HG02870 (cell line): Measurements from ENCODE around the gene REM2.
"Not testable (repeated sequence)": the region's sequence is repeated elsewhere in the genome, so short reads cannot be mapped to it uniquely, and the experiment has no call there.

Experiments used
- ATAC-seq: cut with Tn5 transposase; IDR thresholded peaks from one replicate; pipeline ENCODE4 v1.9.1; 2021; ENCODE audit warnings: mild to moderate bottlenecking, moderate library complexity; ENCODE audit not compliant: unreplicated experiment

The REM2 gene

GRCh38 chr14:22893706-22894105 is 10.7 kb downstream of the REM2 start:
- ATAC-seq: no peak

GRCh38 chr14:22895402-22895801 is 12.4 kb downstream of the REM2 start:
- ATAC-seq: no peak

- ATAC-seq: no peak
Observed at GRCh38 chr14:22896356-22896755, 13.3 kb downstream of the REM2 start.

- no peak for ATAC-seq
Observed at GRCh38 chr14:22896760-22897159, 13.7 kb downstream of the REM2 start.

GRCh38 chr14:22897357-22897756 is 14.3 kb downstream of the REM2 start:
- ATAC-seq: no peak

GRCh38 chr14:22898302-22899090 is 15.5 kb downstream of the REM2 start:
- ATAC-seq: no peak

- ATAC-seq: peak; percentile 58
Observed at GRCh38 chr14:22900081-22900799, 17.2 kb downstream of the REM2 start.

- ATAC-seq: no peak
Observed at GRCh38 chr14:22901799-22902198, 18.8 kb downstream of the REM2 start.

- no peak for ATAC-seq
Observed at GRCh38 chr14:22903742-22904087, 20.7 kb downstream of the REM2 start.

- no peak for ATAC-seq
Observed at GRCh38 chr14:22905627-22906026, 22.6 kb downstream of the REM2 start.

- no peak for ATAC-seq
Observed at GRCh38 chr14:22906073-22906472, 23.1 kb downstream of the REM2 start.

GRCh38 chr14:22907429-22907828 is 24.4 kb downstream of the REM2 start:
- ATAC-seq: no peak

- ATAC-seq: no peak
Observed at GRCh38 chr14:22908601-22909000, 25.6 kb downstream of the REM2 start.

GRCh38 chr14:22910916-22911315 is 27.9 kb downstream of the REM2 start:
- no peak for ATAC-seq

GRCh38 chr14:22914836-22915235 is 31.8 kb downstream of the REM2 start:
- ATAC-seq: not testable (repeated sequence)

- no peak for ATAC-seq
Observed at GRCh38 chr14:22915886-22916521, 33.0 kb downstream of the REM2 start.

- peak; percentile 85 for ATAC-seq
Observed at GRCh38 chr14:22918804-22919600, 36.0 kb downstream of the REM2 start, which contains the start of gene RBM23. Gene RBM23, minus strand, starts transcription at chr14:22919149.

GRCh38 chr14:22919601-22919921 is 36.5 kb downstream of the REM2 start:
- ATAC-seq: peak; percentile 3

GRCh38 chr14:22920697-22921096 is 37.7 kb downstream of the REM2 start:
- ATAC-seq: no peak

- ATAC-seq: no peak
Observed at GRCh38 chr14:22922294-22922693, 39.3 kb downstream of the REM2 start.

- ATAC-seq: no peak
Observed at GRCh38 chr14:22923746-22924145, 40.7 kb downstream of the REM2 start.
